ENCODE data around the gene CCDC197.

Gene CCDC197

GRCh38 chr14:93970965-93971634 lies 26.0 kb upstream of the CCDC197 start:
- TF ChIP-seq ZNF677 (tag by site-specific recombination; IDR thresholded peaks at IDR 0.05): no peak
- no peak for TF ChIP-seq ZNF311 (tag by site-specific recombination; IDR thresholded peaks at IDR 0.05; ENCODE audit: borderline replicate concordance)
- no peak for TF ChIP-seq YY1 (tag by site-specific recombination; IDR thresholded peaks at IDR 0.05)
- no peak for TF ChIP-seq MZF1 (tag by site-specific recombination; IDR thresholded peaks at IDR 0.05; ENCODE audit: borderline replicate concordance)
- TF ChIP-seq ZFP41 (tag by site-specific recombination; IDR thresholded peaks at IDR 0.05; ENCODE audit: borderline replicate concordance): no peak
- no peak for TF ChIP-seq ZNF791 (tag by site-specific recombination; IDR thresholded peaks at IDR 0.05)
- no peak for TF ChIP-seq ZNF23 (tag by site-specific recombination; IDR thresholded peaks at IDR 0.05; ENCODE audit: borderline replicate concordance)
- TF ChIP-seq PRDM4 (tag by site-specific recombination; IDR thresholded peaks at IDR 0.05): no peak
- Histone ChIP-seq H3K27ac (ENCODE audit: extremely low read depth, low read depth, low read length) (no peak overlapping the region), H3K4me1 (ENCODE audit: control insufficient read depth, insufficient read depth, low read length) (no peaks in the 10 kb centered on the region), H3K9me3 (ENCODE audit: control insufficient read depth, insufficient read depth, low read depth, low read length) (no peaks in the 10 kb centered on the region), H3K4me3 (ENCODE audit: low read depth, low read length) (no peak overlapping the region), H3K36me3 (ENCODE audit: control insufficient read depth in 2 of 2, insufficient read depth in 1 of 2, low read length in 2 of 2) (no peaks in the 10 kb centered on the region)
- ChIA-PET POLR2A (no interaction called here), CTCF (interaction anchor here (0.8 to 6.5 kb wide), 10 partner anchors 8 to 210 kb away, joined by 3 to 91 read pairs (median 5); no protein-coding TSS in a partner anchor)

- no peak overlapping the region for H3K27ac ChIP-seq (ENCODE audit: extremely low read depth, low read depth, low read length)
- ChIA-PET CTCF (interaction anchor here (0.8 to 6.5 kb wide), 7 partner anchors 9 to 209 kb away, joined by 3 to 91 read pairs (median 5); no protein-coding TSS in a partner anchor), POLR2A (no interaction called here)
- H3K9me3 ChIP-seq (ENCODE audit: control insufficient read depth, insufficient read depth, low read depth, low read length): no peaks in the 10 kb centered on the region
- no peaks in the 10 kb centered on the region for H3K4me1 ChIP-seq (ENCODE audit: control insufficient read depth, insufficient read depth, low read length)
- no peaks in the 10 kb centered on the region for H3K36me3 ChIP-seq (ENCODE audit: control insufficient read depth in 2 of 2, insufficient read depth in 1 of 2, low read length in 2 of 2)
- TF ChIP-seq KLF10 (tag by site-specific recombination; IDR thresholded peaks at IDR 0.05) (no peak), ZNF518A (tag by site-specific recombination; conservative IDR thresholded peaks at IDR 0.05; ENCODE audit: low read depth) (no peak), HOXC10 (CRISPR knock-in tag; IDR thresholded peaks at IDR 0.05) (no peak), ZNF121 (tag by site-specific recombination; IDR thresholded peaks at IDR 0.05) (no peak), ZBTB10 (tag by site-specific recombination; IDR thresholded peaks at IDR 0.05) (no peak), ZNF76 (tag by site-specific recombination; IDR thresholded peaks at IDR 0.05; ENCODE audit: borderline replicate concordance, low read depth) (no peak), ZNF223 (tag by site-specific recombination; IDR thresholded peaks at IDR 0.05) (no peak), KLF8 (tag by site-specific recombination; IDR thresholded peaks at IDR 0.05) (no peak), ELK4 (IDR thresholded peaks at IDR 0.05; ENCODE audit: borderline replicate concordance, low read depth, low read length) (no peak), ZFP41 (tag by site-specific recombination; IDR thresholded peaks at IDR 0.05; ENCODE audit: borderline replicate concordance) (no peak)
- no peak overlapping the region for H3K4me3 ChIP-seq (ENCODE audit: low read depth, low read length)
Measured at GRCh38 chr14:93971635-93972027, 25.5 kb upstream of the CCDC197 start.
